Erythroblast (primary cell): ENCODE results near the gene SPA17.

Experiments
- GATA1 ChIP-seq: IDR thresholded peaks from 2 replicates; pipeline ENCODE4 v1.6.1; 2011; ENCODE audit warnings: low read depth, mild to moderate bottlenecking, control low read depth, low read length, moderate library complexity
- POLR2A ChIP-seq: IDR thresholded peaks from 2 replicates; pipeline ENCODE4 v1.6.1; 2011; ENCODE audit warnings: mild to moderate bottlenecking, low read length

DNA sequence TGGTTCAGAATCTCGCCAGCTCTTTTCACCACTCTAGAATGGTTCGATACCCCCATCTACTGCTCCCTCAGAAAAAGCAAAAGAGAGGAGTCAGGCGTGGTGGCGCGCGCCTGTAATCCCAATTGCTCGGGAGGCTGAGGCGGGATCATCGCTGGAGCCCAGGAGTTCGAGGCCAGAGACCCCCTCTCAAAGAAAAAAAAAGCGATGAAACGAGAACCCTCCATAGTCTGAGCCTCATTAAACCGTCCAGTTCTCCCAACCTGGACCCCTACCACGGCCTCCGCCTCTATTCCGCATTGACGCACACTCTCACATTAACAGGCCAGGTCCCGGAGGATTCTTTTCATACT, 439 bp downstream of the SPA17 start:
- TF ChIP-seq POLR2A, result no peak
- TF ChIP-seq GATA1, result no peak
